Activated CD8-positive, alpha-beta memory T cell treated with anti-CD3 and anti-CD28 coated beads, Interleukin-2, amount 50 U/mL, for 4 hours (primary cell): ENCODE data around the gene CBFB.
A peak's percentile ranks its signal among the peaks of the same experiment; 100 is the strongest.
"Not testable (repeated sequence)": the region's sequence is repeated elsewhere in the genome, so short reads cannot be mapped to it uniquely, and the experiment has no call there.

Source experiments
- DNase-seq: peaks from one replicate; pipeline ENCODE4 v3.0.0-alpha.2; 2020

The CBFB gene

DNA sequence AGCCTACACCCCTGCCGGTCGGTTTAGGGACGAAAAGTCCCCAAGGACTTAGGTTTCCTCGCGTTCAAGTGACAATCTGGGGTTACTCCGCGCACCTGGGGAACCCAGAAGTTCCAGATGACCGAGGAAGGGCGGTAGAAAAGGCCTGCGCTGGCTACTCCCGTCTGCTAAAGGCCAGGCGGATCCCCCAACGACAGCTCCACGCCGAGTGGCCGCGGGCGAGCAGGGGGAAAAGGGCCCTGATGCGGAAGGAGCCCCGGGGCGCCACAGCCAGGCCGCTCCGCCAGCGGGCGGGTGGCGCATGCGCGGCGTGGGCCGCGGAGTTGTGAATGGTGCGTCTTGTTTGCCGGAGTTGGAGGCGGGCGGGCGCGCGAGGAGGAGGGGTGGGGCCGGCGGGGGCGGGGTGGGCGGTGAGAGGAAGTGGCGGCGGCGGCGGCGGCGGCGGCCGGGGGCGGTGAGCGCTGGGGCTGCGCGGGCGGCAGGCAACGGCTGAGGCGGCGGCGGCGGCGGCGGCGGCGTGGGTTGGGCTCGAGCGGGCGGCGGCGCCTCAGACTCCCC, at the start of gene CBFB:
Gene CBFB, plus strand, starts transcription at position 454 of the 558 bp plus-strand sequence. CDS start 259 bp downstream, outside the sequence.
- DNase-seq, result peak; percentile 93

- DNase-seq, result no peak
Observed at GRCh38 chr16:66983033-66983432, 45.9 kb upstream of the CBFB start.

GRCh38 chr16:66984892-66985311, 44.0 kb upstream of the CBFB start:
- no peak for DNase-seq

DNA sequence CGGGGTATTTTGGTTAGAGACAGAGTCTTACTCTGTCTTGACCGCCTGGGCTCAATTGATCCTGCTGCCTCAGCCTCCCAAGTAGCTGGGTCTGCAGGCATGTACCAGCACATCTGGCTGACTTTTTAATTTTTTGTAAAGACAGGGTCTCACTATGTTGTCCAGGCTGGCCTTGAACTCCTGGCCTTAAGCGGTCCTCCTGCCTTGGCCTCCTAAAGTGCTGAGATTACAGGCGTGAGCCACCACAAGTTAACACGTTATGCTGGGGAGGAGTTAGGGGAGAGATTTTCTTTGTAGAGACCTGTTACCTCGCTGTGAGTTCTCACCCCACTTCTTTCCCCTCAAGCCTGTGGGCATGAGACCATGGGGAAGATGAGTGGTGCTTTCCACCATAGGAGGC, 42.4 kb upstream of the CBFB start:
- no peak for DNase-seq

DNA sequence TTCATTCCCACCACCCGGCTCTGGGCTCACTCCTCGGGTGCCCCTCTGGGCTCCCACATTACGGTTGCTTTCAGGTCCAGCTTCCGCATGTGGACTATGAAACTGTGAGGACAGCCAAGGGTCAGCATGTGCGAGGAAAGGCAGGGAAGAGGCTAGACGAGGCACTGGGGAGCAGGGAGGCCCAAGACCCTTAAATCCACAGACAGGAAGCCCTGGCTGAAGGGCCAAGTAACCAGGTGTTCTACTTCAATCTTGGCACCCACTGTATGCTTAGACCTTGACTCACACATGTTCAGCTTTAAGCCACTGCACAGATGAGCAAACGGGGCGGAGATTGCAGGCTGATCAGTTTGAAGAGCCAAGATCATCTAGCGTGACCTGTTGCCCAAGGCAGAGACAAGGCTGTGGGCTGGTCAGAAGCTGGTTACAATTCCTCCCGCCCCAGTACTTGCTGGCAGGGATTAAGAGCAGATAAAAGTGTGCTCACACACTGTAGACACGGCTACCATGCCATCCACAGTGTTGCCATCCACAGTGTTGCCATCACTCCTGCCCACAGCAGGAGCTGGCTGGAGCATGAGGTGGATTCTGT, 40.7 kb upstream of the CBFB start, which contains the start of gene CES4A:
Gene CES4A, plus strand, starts transcription at position 393 of the 592 bp plus-strand sequence. Its CDS starts 184 bp downstream, at position 577.
- DNase-seq, result no peak

GRCh38 chr16:66991545-66992077, 37.3 kb upstream of the CBFB start:
- DNase-seq, result no peak

GRCh38 chr16:66993558-66993957, 35.4 kb upstream of the CBFB start:
- DNase-seq, result not testable (repeated sequence)

- no peak for DNase-seq
Observed at GRCh38 chr16:66996324-66996982, 32.5 kb upstream of the CBFB start.

GRCh38 chr16:66996983-66997358, 32.0 kb upstream of the CBFB start:
- no peak for DNase-seq

- peak; percentile 51 for DNase-seq
Observed at GRCh38 chr16:67000384-67001351, 28.3 kb upstream of the CBFB start.

- DNase-seq, result no peak
Observed at GRCh38 chr16:67001726-67002125, 27.2 kb upstream of the CBFB start.

- no peak for DNase-seq
Observed at GRCh38 chr16:67006930-67007658, 21.9 kb upstream of the CBFB start.

DNA sequence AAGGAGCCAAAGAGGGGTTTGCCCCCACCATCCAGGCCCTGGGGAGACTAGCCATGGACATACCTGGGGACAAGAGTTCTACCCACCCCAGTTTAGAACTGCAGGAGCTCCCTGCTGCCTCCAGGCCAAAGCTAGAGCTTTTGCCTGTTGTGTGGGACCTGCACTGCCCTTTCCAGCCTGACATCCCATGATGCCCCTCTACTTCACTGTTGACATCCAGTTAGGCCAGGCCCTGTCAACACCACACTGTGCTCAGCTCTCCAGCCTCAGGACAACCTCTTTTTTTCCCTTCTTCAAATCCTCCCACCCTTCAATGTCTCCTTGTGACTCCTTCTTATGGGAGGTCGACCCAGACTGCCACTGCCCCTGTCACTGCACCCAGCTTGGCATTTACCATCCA, 19.8 kb upstream of the CBFB start:
- no peak for DNase-seq

- DNase-seq, result no peak
Observed at GRCh38 chr16:67011274-67011673, 17.7 kb upstream of the CBFB start.

GRCh38 chr16:67013233-67013822, 15.6 kb upstream of the CBFB start:
- DNase-seq, result no peak

DNA sequence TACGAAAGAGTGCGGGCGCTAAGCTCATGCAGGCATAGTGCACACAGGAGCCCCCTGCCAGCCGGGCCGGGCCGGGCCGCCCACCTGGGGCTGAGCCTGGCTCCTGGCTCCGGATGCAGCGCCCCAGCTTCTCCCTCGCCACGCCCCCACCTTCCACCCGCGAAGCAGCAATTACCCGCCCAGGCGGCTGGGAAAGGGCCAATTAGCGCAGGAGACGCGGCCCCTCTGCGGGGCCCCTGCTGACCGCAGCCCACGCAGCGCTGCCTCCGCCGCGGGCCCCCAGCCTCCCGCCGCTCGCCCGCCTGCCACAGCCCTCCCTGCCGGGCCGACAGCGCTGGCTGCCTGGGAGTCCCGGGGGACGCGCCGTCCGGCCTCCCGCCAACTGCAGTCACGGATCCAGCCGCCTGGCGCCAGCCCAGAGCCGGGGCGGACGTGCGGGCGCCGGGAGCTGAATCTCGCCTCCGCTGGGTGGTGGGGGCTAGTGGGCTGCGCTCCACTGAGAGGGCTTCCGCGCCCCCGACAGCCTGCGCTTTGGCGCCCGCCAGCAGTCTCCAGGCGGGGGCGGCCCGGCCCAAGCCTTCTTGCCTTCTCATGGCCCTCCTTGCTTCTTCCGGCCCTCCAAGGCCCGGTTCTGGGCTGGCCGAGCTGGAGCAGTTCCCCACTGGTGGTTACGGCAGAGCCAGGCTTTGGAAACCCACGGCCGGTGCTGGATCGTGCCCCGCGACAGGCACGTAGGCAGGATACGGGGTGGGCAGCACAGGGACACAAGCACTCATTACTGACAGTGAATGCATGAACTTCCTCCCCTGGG, 14.9 kb upstream of the CBFB start:
- peak; percentile 64 for DNase-seq

DNA sequence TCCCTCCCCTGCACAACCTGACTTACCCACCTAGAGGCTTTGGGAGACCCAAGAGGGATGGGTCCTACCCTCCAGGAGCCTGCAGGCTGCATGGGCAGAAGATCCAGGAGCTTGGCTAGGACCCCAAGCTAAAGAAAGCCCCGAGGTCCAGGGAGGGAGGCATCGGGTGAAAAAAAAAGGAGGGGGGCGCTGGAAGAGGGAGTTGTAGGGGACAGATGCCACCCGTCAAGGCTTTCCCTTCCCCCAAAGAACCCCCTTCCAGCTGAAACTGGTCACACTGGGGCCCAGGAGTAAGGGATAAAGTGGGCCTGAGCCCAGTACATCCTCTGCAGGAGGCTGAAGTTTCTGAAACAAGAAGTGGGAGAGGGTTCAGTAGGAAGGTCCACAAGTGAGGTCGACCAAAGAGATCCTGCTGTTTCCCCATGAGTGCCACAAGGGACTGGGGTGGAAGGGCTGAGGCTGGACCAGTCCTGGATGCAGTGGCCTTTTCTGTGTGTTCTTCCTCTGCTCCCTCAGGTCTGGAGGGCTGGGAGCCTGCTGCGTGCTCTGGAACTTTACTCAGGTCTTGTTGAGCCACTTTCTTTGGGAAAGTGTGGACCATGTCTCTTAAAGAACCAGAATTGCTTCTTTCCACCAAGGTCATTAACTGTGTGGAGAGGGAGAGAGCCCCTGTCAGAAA, 14.2 kb upstream of the CBFB start:
- DNase-seq, result no peak

GRCh38 chr16:67015313-67015731, 13.6 kb upstream of the CBFB start:
- DNase-seq, result no peak

GRCh38 chr16:67016143-67016542, 12.8 kb upstream of the CBFB start:
- no peak for DNase-seq
